Keratinocyte (primary cell): ENCODE results near the gene PRKAR1B.

Experiments
- EZH2 ChIP-seq: IDR thresholded peaks from one replicate; pipeline ENCODE4 v1.6.1; 2012; ENCODE audit warnings: inconsistent platforms, mild to moderate bottlenecking, low read length, moderate library complexity
- TF ChIP-seq, protein P1 (sequence below), 3 experiments: IDR thresholded peaks in 1 of 3; conservative IDR thresholded peaks in 1 of 3; optimal IDR thresholded peaks in 1 of 3; 2 replicates in 2 of 3; 3 replicates in 1 of 3; pipeline versions ENCODE3 to v1.5.1; 2011; ENCODE audit warnings: low read length in 3 of 3, mild to moderate bottlenecking in 3 of 3, moderate library complexity in 2 of 3, control low read depth in 1 of 3, inconsistent platforms in 1 of 3; ENCODE audit not compliant: insufficient read depth in 2 of 3; ENCODE audit errors: extremely low read depth in 1 of 3

GRCh38 chr7:544338-545221, 182.5 kb downstream of the PRKAR1B start:
- TF ChIP-seq, protein P1, sequence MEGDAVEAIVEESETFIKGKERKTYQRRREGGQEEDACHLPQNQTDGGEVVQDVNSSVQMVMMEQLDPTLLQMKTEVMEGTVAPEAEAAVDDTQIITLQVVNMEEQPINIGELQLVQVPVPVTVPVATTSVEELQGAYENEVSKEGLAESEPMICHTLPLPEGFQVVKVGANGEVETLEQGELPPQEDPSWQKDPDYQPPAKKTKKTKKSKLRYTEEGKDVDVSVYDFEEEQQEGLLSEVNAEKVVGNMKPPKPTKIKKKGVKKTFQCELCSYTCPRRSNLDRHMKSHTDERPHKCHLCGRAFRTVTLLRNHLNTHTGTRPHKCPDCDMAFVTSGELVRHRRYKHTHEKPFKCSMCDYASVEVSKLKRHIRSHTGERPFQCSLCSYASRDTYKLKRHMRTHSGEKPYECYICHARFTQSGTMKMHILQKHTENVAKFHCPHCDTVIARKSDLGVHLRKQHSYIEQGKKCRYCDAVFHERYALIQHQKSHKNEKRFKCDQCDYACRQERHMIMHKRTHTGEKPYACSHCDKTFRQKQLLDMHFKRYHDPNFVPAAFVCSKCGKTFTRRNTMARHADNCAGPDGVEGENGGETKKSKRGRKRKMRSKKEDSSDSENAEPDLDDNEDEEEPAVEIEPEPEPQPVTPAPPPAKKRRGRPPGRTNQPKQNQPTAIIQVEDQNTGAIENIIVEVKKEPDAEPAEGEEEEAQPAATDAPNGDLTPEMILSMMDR (optimal IDR thresholded peaks at IDR 0.05 in 1 of 3, IDR thresholded peaks at IDR 0.05 in 1 of 3, conservative IDR thresholded peaks at IDR 0.05 in 1 of 3; ENCODE audit: extremely low read depth in 1 of 3, insufficient read depth in 2 of 3, low read length in 3 of 3) = no peak
- TF ChIP-seq EZH2 = no peak
